Amygdala (tissue), 56 donors: ENCODE results near the gene PHF24.
"Not testable (repeated sequence)": the region's sequence is repeated elsewhere in the genome, so short reads cannot be mapped to it uniquely, and the experiment has no call there.

Experiments used
- DNase-seq, 56 donors: peaks; one replicate each; lab custom pipeline; 2025; lab: John Stamatoyannopoulos, UW

PHF24 gene

DNA sequence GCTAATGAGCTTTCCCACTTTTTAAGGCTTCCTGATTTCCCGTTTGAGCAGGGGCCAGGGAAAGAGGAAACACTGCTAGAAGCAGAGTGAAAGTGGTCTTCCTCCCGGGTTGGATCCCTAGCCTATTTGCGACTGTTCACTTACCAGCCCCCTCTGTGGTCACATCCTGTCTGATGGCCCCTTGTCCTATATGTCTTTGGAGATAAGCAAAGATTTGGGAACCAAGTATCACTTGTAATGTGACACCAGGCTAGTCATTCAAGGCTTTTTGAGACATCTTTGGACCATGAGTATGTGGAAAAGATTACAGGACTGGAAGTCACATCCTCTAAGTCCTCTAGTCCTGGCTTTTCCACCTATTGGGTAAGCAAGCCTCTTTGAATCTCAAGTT is 37.6 kb downstream of the PHF24 start:
- no peak for DNase-seq

- no peak for DNase-seq
Measured at GRCh38 chr9:34996181-34996904, 38.3 kb downstream of the PHF24 start.

DNA sequence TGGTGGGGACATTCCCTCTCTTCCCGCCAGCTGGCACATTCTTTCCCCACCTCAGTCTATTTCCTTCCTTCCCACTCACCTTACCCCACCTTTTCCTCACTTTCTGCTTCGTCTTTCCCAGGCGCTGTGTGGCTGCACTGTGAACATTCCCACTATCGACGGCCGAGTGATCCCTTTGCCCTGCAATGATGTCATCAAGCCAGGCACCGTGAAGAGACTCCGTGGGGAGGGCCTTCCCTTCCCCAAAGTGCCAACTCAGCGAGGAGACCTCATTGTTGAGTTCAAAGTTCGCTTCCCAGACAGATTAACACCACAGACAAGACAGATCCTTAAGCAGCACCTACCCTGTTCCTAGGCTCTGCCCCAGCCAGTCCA is 38.8 kb downstream of the PHF24 start:
- no peak for DNase-seq

DNA sequence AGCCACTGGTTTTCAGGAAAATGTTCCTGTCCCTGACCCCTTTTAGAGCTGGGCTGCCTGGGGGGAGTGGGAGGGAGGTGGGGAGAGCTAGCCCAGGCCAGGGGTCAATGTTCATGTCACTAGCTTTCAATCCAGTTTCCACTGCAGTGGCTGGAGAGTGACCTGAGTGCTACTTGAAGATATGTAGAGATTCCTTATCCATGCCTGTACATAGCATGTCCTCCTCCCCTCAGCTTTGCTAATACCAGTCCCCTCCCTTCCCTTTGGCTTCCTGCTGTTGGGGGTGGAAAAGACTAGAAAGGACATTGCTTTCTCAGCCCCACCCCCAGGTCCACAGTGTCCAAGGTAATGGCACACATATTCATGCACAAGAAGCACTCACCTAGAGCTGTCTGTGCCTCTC is 39.3 kb downstream of the PHF24 start:
- DNase-seq = no peak

DNA sequence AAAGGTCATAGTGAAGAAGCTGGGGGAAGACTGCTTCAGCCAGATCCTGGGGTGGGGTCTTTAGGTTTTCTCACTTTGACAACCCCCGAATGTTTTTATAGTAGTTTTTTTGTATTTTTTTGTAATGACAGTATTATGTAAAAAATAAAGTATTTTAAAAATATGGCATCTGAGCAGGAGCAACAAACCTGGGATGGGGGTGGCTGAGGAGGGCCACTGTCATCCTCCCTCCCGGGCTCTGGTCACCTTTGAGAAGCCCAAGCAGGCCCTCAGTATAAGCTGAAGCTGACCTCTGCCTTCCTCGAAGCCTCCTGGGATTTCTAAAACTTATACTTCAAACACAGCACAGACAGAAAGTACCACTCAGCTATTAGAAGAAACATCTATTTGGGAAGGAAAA is 40.2 kb downstream of the PHF24 start:
- no peak for DNase-seq

GRCh38 chr9:34999576-34999975 is 41.5 kb downstream of the PHF24 start:
- DNase-seq = no peak

DNA sequence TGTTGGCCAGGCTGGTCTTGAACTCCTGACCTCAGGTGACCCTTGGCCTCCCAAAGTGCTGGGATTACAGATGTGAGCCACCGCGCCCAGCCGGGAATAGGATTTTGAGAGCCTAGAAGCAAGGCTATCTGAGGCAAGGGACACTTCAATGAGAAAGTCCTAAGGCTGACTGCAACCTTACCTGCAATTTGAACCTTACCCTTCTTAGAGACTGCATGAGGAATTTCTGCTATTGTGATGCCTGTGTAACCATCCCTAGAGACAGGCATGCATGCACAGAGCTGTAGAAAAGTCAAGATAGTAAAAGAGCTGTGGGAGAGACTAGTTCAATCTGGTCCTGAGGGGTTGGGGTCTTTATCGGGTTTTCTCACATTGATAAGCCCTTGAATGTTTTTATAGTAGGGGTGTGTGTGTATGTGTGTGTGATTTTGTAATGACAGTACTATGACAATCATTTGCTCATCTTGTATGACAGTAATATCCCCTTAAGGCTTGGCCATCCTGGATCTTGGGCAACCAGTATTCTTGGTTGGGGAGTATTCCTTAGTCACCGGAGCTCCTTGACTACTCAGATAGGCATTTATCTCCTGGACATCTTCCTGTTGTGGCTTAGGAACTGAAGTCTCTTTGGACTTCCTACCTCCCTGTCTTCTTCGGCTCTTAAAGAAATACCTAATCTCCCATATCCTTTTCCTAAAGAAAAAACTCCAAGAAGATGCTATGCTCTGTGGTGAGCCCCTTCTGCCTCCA is 42.6 kb downstream of the PHF24 start:
- DNase-seq = no peak

DNA sequence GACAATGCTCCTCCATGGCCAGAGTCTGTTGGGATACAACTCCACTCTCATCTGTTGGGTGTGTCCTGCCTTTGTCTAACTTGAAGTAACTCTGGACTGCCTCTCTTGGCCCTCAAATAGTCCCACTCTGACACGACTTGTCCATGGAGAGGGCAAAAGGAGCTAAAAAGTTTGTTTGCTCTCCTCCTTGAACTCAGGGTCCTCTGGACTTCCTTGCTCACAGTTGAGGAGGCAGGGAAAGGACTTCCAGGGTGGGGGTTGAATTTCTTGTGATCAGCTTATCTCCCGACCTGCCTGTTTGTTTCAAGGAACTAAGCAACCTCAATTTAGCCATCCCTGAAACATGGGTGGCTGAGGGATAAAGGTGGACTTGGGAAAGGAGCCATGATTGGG is 43.2 kb downstream of the PHF24 start:
- DNase-seq = no peak

- no peak for DNase-seq
Measured at GRCh38 chr9:35001803-35002502, 43.9 kb downstream of the PHF24 start.

DNA sequence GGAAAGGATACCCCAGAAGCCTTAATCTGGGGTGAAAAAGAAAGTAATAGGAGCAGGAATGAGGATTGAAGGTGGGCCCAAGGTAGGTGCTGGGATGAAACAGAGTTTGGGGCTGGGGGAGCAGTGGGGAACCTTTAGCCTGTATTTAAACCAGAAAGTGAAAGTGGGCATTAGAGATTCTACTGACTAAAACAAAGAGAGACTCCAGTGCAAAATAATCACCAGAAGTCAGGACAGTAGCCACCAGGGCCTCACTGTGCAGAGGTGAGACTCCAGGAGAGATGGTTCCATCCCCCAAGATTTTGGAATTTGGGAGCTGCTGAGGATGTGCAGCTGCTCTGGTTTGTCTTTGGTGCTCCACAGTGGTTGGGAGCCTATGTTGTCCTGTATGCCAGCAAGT is 44.5 kb downstream of the PHF24 start:
- no peak for DNase-seq

- DNase-seq = not testable (repeated sequence)
Measured at GRCh38 chr9:35004299-35004698, 46.2 kb downstream of the PHF24 start.

- DNase-seq = no peak
Measured at GRCh38 chr9:35010351-35010958, 52.4 kb downstream of the PHF24 start.

- DNase-seq = no peak
Measured at GRCh38 chr9:35014517-35014916, 56.4 kb downstream of the PHF24 start.

GRCh38 chr9:35023443-35023842 is 65.4 kb downstream of the PHF24 start:
- DNase-seq = not testable (repeated sequence)

- DNase-seq = no peak
Measured at GRCh38 chr9:35026671-35027070, 68.6 kb downstream of the PHF24 start.

GRCh38 chr9:35027374-35027773 is 69.3 kb downstream of the PHF24 start:
- DNase-seq = no peak

- no peak for DNase-seq
Measured at GRCh38 chr9:35027860-35028259, 69.8 kb downstream of the PHF24 start.

DNA sequence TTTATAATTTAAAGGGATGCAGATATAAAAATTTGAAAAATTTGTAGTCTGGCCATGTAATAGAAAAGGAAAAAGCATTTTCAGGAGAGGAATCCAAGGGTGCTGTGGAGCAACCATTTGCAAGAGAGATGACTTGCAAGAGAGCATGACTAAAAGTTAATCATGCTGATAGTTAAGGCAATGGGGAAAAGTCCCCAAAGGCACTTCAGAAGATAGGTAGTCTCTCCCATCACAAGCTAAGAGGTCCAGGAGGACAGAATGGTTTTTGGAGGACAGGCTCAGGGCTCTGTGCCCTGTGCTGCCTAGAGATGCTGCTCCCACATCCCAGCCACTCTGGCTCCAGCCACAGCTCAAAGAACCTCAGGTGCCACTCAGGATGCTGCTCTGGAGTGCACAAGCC is 70.3 kb downstream of the PHF24 start:
- DNase-seq = no peak

DNA sequence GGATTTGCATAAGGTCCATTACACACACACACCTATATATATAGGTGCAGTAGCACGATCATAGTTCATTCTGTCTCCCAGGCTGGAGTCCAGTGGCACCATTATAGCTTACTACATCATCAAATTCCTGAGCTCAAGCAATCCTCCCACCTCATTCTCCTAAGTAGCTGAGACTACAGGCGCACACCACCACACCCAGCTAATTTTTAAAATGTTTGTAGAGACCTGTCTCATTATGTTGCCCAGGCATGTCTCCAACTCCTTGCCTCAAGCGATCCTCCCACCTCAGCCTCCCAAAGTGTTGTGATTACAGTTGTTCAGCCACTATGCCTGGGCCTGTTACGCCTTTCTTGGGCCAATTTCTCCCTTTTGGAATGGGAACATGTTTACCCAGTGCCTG is 71.2 kb downstream of the PHF24 start:
- DNase-seq = no peak

GRCh38 chr9:35029852-35030251 is 71.8 kb downstream of the PHF24 start:
- DNase-seq = no peak
